HepG2 (cell line): Measurements from ENCODE around the gene MIEF1. TPM values are rescaled to one million over a fixed set of nuclear protein-coding genes. Genes with fewer than 3 reads are reported as not detected.

Source experiments
- BCLAF1 ChIP-seq: fragments of 450-650 bp; IDR thresholded peaks from 2 replicates; pipeline ENCODE4 v1.6.1; 2017; ENCODE audit warnings: mild to moderate bottlenecking
- CCDC6 ChIP-seq: sonication (generic); formaldehyde crosslinking; IDR thresholded peaks from 2 replicates; pipeline ENCODE4 v1.8.1; 2022; ENCODE audit warnings: mild to moderate bottlenecking, missing genetic modification reagents, moderate library complexity
- CHCHD3 ChIP-seq: sonication (generic); formaldehyde crosslinking; IDR thresholded peaks from 2 replicates; pipeline ENCODE4 v1.8.0; 2022; ENCODE audit warnings: mild to moderate bottlenecking, missing genetic modification reagents, moderate library complexity
- DRAP1 ChIP-seq: IDR thresholded peaks from 2 replicates; pipeline ENCODE4 v1.6.1; 2016; ENCODE audit warnings: missing genetic modification reagents, missing compliant biosample characterization
- MTF1 ChIP-seq: sonication (generic); formaldehyde crosslinking; IDR thresholded peaks from 2 replicates; pipeline ENCODE4 v1.5.0; 2020; ENCODE audit warnings: missing genetic modification reagents
- RFXAP ChIP-seq: sonication (generic); formaldehyde crosslinking; IDR thresholded peaks from 2 replicates; pipeline ENCODE4 v1.4.0; 2020; ENCODE audit warnings: missing genetic modification reagents, borderline replicate concordance
- U2AF2 ChIP-seq: fragments of 200-400 bp; formaldehyde crosslinking; IDR thresholded peaks from 2 replicates; pipeline ENCODE4 v1.6.1; 2017; ENCODE audit warnings: low read depth, mild to moderate bottlenecking, low read length
- YEATS4 ChIP-seq: sonication (generic); formaldehyde crosslinking; IDR thresholded peaks from 2 replicates; pipeline ENCODE4 v1.4.0; 2020; ENCODE audit warnings: missing genetic modification reagents, borderline replicate concordance
- ZFYVE20 ChIP-seq: sonication (generic); formaldehyde crosslinking; IDR thresholded peaks from 2 replicates; pipeline ENCODE4 v1.8.0; 2023; ENCODE audit warnings: low read depth, mild to moderate bottlenecking, moderate library complexity, missing genetic modification reagents, borderline replicate concordance
- ZNF230 ChIP-seq: sonication (generic); formaldehyde crosslinking; IDR thresholded peaks from 2 replicates; pipeline ENCODE4 v1.4.0; 2020; ENCODE audit warnings: mild to moderate bottlenecking, missing genetic modification reagents
- ZNF3 ChIP-seq: IDR thresholded peaks from 2 replicates; pipeline ENCODE4 v1.7.0; 2017; ENCODE audit warnings: inconsistent platforms
- ZNF318 ChIP-seq: sonication (generic); formaldehyde crosslinking; IDR thresholded peaks from 2 replicates; pipeline ENCODE4 v1.4.0; 2020; ENCODE audit warnings: mild to moderate bottlenecking, missing genetic modification reagents
- ZNF367 ChIP-seq: sonication (generic); formaldehyde crosslinking; IDR thresholded peaks from 2 replicates; pipeline ENCODE4 v1.4.0; 2020; ENCODE audit warnings: missing genetic modification reagents, borderline replicate concordance
- ZNF383 ChIP-seq: sonication (generic); formaldehyde crosslinking; IDR thresholded peaks from 2 replicates; pipeline ENCODE4 v1.4.0; 2020; ENCODE audit warnings: missing genetic modification reagents, mild to moderate bottlenecking, borderline replicate concordance
- ZNF570 ChIP-seq: sonication (generic); formaldehyde crosslinking; IDR thresholded peaks from 2 replicates; pipeline ENCODE4 v1.4.0; 2020; ENCODE audit warnings: mild to moderate bottlenecking, missing genetic modification reagents, borderline replicate concordance
- ZNF678 ChIP-seq: sonication (generic); formaldehyde crosslinking; IDR thresholded peaks from 2 replicates; pipeline ENCODE4 v1.4.0; 2020; ENCODE audit warnings: mild to moderate bottlenecking, missing genetic modification reagents
- ZSCAN22 ChIP-seq: sonication (generic); formaldehyde crosslinking; IDR thresholded peaks from 2 replicates; pipeline ENCODE4 v1.4.0; 2020; ENCODE audit warnings: mild to moderate bottlenecking, missing genetic modification reagents
- ZSCAN30 ChIP-seq: sonication (generic); formaldehyde crosslinking; IDR thresholded peaks from 2 replicates; pipeline ENCODE4 v1.5.0; 2020; ENCODE audit warnings: mild to moderate bottlenecking, missing genetic modification reagents
- polyA plus RNA-seq, 8 experiments: library from polyadenylated mRNA; depleted of rRNA in 3 of 8; stranded (reverse) in 7 of 8; unstranded in 1 of 8; fragments of >200 nt; fragmentation: Illumina TruSeq in 4 of 8; extraction: Trizol in 4 of 8; gene quantifications; 2 replicates each; pipeline versions ENCODE4 v1.2.1 to v1.2.3, GENCODE V29; 2011 to 2016; ENCODE audit warnings: low read depth in 4 of 8, missing spikeins in 1 of 8, mixed read lengths in 1 of 8; ENCODE audit not compliant: insufficient read depth in 1 of 8
- total RNA-seq, 5 experiments: library from RNA; depleted of rRNA; stranded (reverse); fragments of >200 nt; fragmentation: Illumina TruSeq; extraction: Trizol; gene quantifications; 2 replicates each; pipeline ENCODE4 v1.2.3, GENCODE V29; 2016; ENCODE audit warnings: low read depth in 1 of 5

The MIEF1 gene
- total and polyA plus RNA-seq, 2 of the 13 experiments (the other 11 are each of a cell fraction or from before 2014, with no cell fraction given): 21.7 to 34.8 TPM

GRCh38 chr22:39520226-39521105, 18.4 kb downstream of the MIEF1 start, which contains the start of gene ATF4 (continued):
- TF ChIP-seq ZSCAN22 (CRISPR knock-in tag) (0 out of 2 replicates have a peak, but pooled peaks have one; percentile 28), ZNF3 (no peak; the same call in 1 of the 2 replicates), BCLAF1 (no peak), ZNF230 (CRISPR knock-in tag) (peak; percentile 26; the same call in 1 of the 2 replicates), U2AF2 (no peak), YEATS4 (CRISPR knock-in tag) (peak; percentile 85), ZNF678 (CRISPR knock-in tag) (no peak), DRAP1 (CRISPR knock-in tag) (peak; percentile 83), ZSCAN30 (no peak; the same call in 1 of the 2 replicates), ZNF383 (CRISPR knock-in tag) (peak; percentile 47; the same call in 1 of the 2 replicates), MTF1 (peak; percentile 52; the same call in 1 of the 2 replicates), CHCHD3 (CRISPR knock-in tag) (no peak), ZFYVE20 (CRISPR knock-in tag) (0 out of 2 replicates have a peak, but pooled peaks have one; percentile 36), RFXAP (peak; percentile 10; the same call in 1 of the 2 replicates), ZNF318 (no peak; the same call in 1 of the 2 replicates), CCDC6 (CRISPR knock-in tag) (no peak; the same call in 1 of the 2 replicates), ZNF570 (no peak), ZNF367 (no peak)
